ENCODE data around the gene NQO1. TPM values are rescaled to one million over a fixed set of nuclear protein-coding genes. Genes with fewer than 3 reads are reported as not detected.

NQO1 gene
- total and polyA plus RNA-seq, 2 of the 4 experiments (the other 2 are of a cell fraction): 304 to 426 TPM

GRCh38 chr16:69725480-69726312 is 664 bp downstream of the NQO1 start:
- peak overlapping the region; percentile 63 for H4K5ac ChIP-seq (ENCODE audit: low read depth, low read length)
- no peak; the same call in 1 of the 2 replicates for ATAC-seq (ENCODE audit: low read depth)
- peak overlapping the region; percentile 83 for H4K91ac ChIP-seq (ENCODE audit: insufficient read depth, low read depth, low read length)
- no peaks in the 10 kb centered on the region for H3K27me3 ChIP-seq (ENCODE audit: control insufficient read depth, insufficient read depth, low read length)
- dilution Hi-C loops (cut with HindIII; ENCODE audit: low sequenced_read_pairs, unreplicated experiment): no loop called here
- H3K18ac ChIP-seq (ENCODE audit: low read depth, low read length): peak overlapping the region; percentile 68
- TSS peak; percentile 48 for BruUV-seq (replicated peaks)
- peak overlapping the region; percentile 57 for H3K23ac ChIP-seq (ENCODE audit: low read depth, low read length)
- WGBS, 2 experiments (ENCODE audit: extremely low coverage in 2 of 2, insufficient read length in 1 of 2): 76% methylated on average over 12 of the region's 32 CpGs; no CpG with 5 or more reads in 1 of the 2 experiments
- H3K9me3 ChIP-seq (ENCODE audit: control insufficient read depth, insufficient read depth, low read length): no peaks in the 10 kb centered on the region
- intact Hi-C loops (cut with micrococcal nuclease): loop anchor here (2.0 kb wide), 1 partner anchor 29 kb away; the partner anchor contains the start of gene NOB1
- peak overlapping the region; percentile 82 for H2AFZ ChIP-seq (replicated peaks; ENCODE audit: low read length, poor library complexity)
- H2BK5ac ChIP-seq (ENCODE audit: low read depth, low read length, poor library complexity, severe bottlenecking): peak overlapping the region; percentile 92
- peak overlapping the region; percentile 58 for H3K4me3 ChIP-seq (ENCODE audit: insufficient read depth, low read depth, low read length)
- peak overlapping the region; percentile 89; the same call in 1 of the 2 replicates for H2BK20ac ChIP-seq (ENCODE audit: low read depth, low read length)
- H3K36me3 ChIP-seq (ENCODE audit: control insufficient read depth, insufficient read depth, low read length): peaks cover 6% of the 10 kb centered on the region
- H3K14ac ChIP-seq (replicated peaks; ENCODE audit: low read depth, low read length): peak overlapping the region; percentile 98
- H2BK120ac ChIP-seq (ENCODE audit: low read depth, low read length): peak overlapping the region; percentile 78
- TF ChIP-seq RCOR1 (IDR thresholded peaks at IDR 0.05; ENCODE audit: insufficient replicate concordance, low read length): no peak
- TF ChIP-seq RAD21 (IDR thresholded peaks at IDR 0.05; ENCODE audit: low read length): no peak
- no peak for TF ChIP-seq CTCF (conservative IDR thresholded peaks at IDR 0.05; ENCODE audit: low read depth, low read length)
- no peak for TF ChIP-seq CHD1 (IDR thresholded peaks at IDR 0.05; ENCODE audit: low read depth, low read length)
- ChIA-PET POLR2A (ENCODE audit: unreplicated experiment) (interaction anchor here (0.7 kb wide), 1 partner anchor 344 kb away, joined by 3 read pairs; no protein-coding TSS in a partner anchor), CTCF (interaction anchor here (1.0 to 1.2 kb wide), 2 partner anchors 29 kb away, joined by 3 to 4 read pairs; partner anchors contain the start of gene NOB1)
- in situ Hi-C loops (cut with MboI; ENCODE audit: low sequenced_read_pairs): no loop called here
- H2AK5ac ChIP-seq (ENCODE audit: low read depth, low read length): peak overlapping the region; percentile 97
- H3K4ac ChIP-seq (ENCODE audit: low read depth, low read length): peak overlapping the region; percentile 91
- H4K20me1 ChIP-seq (ENCODE audit: insufficient read depth, low read length): peaks cover 31% of the 10 kb centered on the region; the same call in 1 of the 2 replicates
- H3K4me2 ChIP-seq (ENCODE audit: low read depth, low read length): peak overlapping the region; percentile 78
- 0 out of 2 replicates have a peak, but pooled peaks cover 8% of the 10 kb centered on the region for H3K9me1 ChIP-seq (ENCODE audit: insufficient read depth, low read length)
- peaks cover 8% of the 10 kb centered on the region; the same call in 1 of the 2 replicates for H3K4me1 ChIP-seq (ENCODE audit: control insufficient read depth, insufficient read depth, low read length)
- H3K79me1 ChIP-seq (ENCODE audit: low read depth in 1 of 2, low read length in 2 of 2): peaks cover 26 to 73% of the 10 kb centered on the region in 2 experiments
- H3K56ac ChIP-seq (ENCODE audit: extremely low read depth, insufficient read depth, low read length): peak overlapping the region; percentile 97
- H2BK15ac ChIP-seq (ENCODE audit: low read depth, low read length): peak overlapping the region; percentile 87; the same call in 1 of the 3 replicates
- no peak for DNase-seq
- H2AK9ac ChIP-seq (replicated peaks; ENCODE audit: low read depth, low read length, poor library complexity): peak overlapping the region; percentile 93
- H3K27ac ChIP-seq (ENCODE audit: insufficient read depth, low read length): peak overlapping the region; percentile 95
- H4K8ac ChIP-seq (ENCODE audit: low read depth in 2 of 2, low read length in 2 of 2): peak overlapping the region; percentile 86 to 96
- peak overlapping the region; percentile 87 for H3K9ac ChIP-seq (ENCODE audit: low read depth, low read length)
